Astrocyte of the spinal cord (primary cell): Measurements from ENCODE around the gene SETD3.

Source experiments
- DNase-seq: peaks from one replicate; pipeline ENCODE4 v3.0.0; 2011; ENCODE audit warnings: low read depth, low spot score
- H3K4me3 ChIP-seq: 2 replicates; pipeline ENCODE4 v1.5.1; 2011; ENCODE audit warnings: low read depth, mild to moderate bottlenecking, low read length, moderate library complexity
- in situ Hi-C: cut with HindIII; loops from 2 replicates; pipeline ENCODE4 v1.10.0; 2017; ENCODE audit warnings: low sequenced_read_pairs
- TF ChIP-seq, protein P1 (sequence below): IDR thresholded peaks from 2 replicates; pipeline ENCODE4 v1.5.1; 2012; ENCODE audit warnings: low read depth, mild to moderate bottlenecking, low read length, inconsistent platforms

Gene SETD3

GRCh38 chr14:99422228-99423010, 58.2 kb downstream of the SETD3 start:
- no peak overlapping the region for H3K4me3 ChIP-seq
- in situ Hi-C loops, result no loop called here
- TF ChIP-seq, protein P1, sequence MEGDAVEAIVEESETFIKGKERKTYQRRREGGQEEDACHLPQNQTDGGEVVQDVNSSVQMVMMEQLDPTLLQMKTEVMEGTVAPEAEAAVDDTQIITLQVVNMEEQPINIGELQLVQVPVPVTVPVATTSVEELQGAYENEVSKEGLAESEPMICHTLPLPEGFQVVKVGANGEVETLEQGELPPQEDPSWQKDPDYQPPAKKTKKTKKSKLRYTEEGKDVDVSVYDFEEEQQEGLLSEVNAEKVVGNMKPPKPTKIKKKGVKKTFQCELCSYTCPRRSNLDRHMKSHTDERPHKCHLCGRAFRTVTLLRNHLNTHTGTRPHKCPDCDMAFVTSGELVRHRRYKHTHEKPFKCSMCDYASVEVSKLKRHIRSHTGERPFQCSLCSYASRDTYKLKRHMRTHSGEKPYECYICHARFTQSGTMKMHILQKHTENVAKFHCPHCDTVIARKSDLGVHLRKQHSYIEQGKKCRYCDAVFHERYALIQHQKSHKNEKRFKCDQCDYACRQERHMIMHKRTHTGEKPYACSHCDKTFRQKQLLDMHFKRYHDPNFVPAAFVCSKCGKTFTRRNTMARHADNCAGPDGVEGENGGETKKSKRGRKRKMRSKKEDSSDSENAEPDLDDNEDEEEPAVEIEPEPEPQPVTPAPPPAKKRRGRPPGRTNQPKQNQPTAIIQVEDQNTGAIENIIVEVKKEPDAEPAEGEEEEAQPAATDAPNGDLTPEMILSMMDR, result no peak
- DNase-seq, result no peak

DNA sequence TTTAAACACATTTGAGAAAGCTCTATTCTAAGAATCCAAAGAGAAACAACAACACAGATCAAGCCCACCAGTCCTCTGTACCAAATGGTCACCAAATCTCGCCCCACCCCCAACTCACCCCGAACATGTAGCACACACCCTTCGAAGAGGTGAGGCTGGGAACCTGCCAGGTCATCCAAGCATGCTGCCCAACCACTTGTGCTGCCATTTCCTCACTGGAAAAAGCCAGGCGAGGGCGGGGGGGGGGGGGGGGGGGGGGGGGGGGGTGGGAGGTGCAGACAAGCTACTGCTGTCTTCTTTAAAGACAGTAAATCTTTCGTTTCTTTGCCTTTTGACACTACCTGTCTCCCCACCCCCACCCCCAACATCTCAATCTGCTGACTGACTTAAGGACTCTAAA, 59.9 kb downstream of the SETD3 start:
- no peak overlapping the region for H3K4me3 ChIP-seq
- in situ Hi-C loops, result no loop called here
- TF ChIP-seq, protein P1, result no peak
- DNase-seq, result peak; percentile 27

DNA sequence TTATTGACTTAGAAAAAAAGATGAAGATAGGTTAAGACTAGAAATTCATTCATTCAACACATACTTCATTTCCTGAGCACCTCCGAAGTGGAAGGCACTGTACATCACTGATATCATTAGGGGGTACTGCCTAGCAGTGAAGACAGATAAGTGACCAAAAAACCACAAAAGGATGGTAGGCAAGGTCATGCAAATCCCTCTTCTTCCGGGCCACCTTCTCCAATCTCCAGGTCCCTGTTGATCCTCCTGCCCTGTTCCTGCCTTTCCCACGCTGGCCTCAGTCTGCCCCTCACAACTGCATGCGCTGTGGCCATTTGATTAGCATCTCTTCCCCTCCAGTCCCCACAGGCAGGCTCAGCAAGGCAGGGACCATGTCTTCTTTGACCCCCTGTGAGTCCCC, 60.8 kb downstream of the SETD3 start:
- in situ Hi-C loops, result no loop called here
- TF ChIP-seq, protein P1, result no peak
- no peak overlapping the region for H3K4me3 ChIP-seq
- DNase-seq, result no peak

GRCh38 chr14:99418242-99418641, 62.4 kb downstream of the SETD3 start:
- no peak for DNase-seq
- TF ChIP-seq, protein P1, result no peak
- in situ Hi-C loops, result no loop called here
- H3K4me3 ChIP-seq, result no peak overlapping the region

GRCh38 chr14:99416909-99417308, 63.8 kb downstream of the SETD3 start:
- no peak for DNase-seq
- H3K4me3 ChIP-seq, result no peak overlapping the region
- TF ChIP-seq, protein P1, result no peak
- in situ Hi-C loops, result no loop called here

DNA sequence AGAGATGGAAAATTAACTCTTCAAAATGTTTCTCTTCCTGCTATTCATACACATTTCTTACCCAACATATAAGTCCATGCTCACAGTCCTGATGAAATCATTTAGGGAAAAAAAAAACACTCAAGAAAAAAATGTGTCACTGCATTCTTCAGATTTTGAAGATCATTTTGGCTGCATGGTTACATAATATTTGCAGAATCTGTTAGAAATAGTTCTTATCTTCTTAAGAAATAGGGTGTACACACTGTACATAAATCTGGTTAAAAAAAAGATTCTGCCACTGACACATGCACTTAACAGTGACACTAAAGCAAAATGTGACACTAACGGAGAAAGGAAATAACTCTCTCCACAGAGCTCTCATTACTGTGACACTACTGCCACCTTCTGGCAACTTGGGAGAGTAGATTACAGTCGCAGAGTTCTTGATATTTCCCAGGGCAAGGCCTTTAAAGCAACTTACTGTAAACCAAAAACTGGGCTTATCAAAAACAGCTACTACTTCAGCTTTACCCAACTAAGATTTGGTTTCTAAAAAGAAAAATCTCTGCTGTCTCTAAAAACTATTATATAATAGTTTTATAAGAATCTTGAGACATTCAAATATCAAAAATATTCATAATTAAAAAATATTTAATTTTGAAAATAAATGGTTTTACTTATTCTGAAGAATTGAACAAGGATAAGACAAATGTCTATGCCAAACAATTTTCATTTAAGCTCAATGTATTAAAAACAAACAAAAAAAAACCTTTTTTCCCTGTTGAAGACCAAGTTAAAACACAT, 65.0 kb downstream of the SETD3 start:
- TF ChIP-seq, protein P1, result peak; percentile 84
- in situ Hi-C loops, result no loop called here

More for the DNA sequence above, 65.0 kb downstream of the SETD3 start:
- peak; percentile 83 for DNase-seq
- no peak overlapping the region for H3K4me3 ChIP-seq
